Type B pancreatic cell (in vitro differentiated cells): Measurements from ENCODE around the gene NCAM1. TPM values are rescaled to one million over a fixed set of nuclear protein-coding genes. Genes with fewer than 3 reads are reported as not detected.

Experiments
- DNase-seq: peaks from one replicate; pipeline ENCODE4 v3.0.0; 2021; ENCODE audit warnings: mixed read lengths; ENCODE audit not compliant: unreplicated experiment; ENCODE audit errors: extremely low spot score
- H3K27ac Mint-ChIP-seq: 2 replicates; pipeline ENCODE4 v1.8.0; 2021; ENCODE audit warnings: mild to moderate bottlenecking, mixed read lengths
- H3K27me3 Mint-ChIP-seq: 2 replicates; pipeline ENCODE4 v1.8.0; 2021; ENCODE audit warnings: mixed read lengths
- H3K36me3 Mint-ChIP-seq: 2 replicates; pipeline ENCODE4 v1.8.0; 2021; ENCODE audit warnings: mixed read lengths
- H3K4me1 Mint-ChIP-seq: one replicate; pipeline ENCODE4 v1.8.0; 2021; ENCODE audit warnings: mixed read lengths; ENCODE audit not compliant: unreplicated experiment
- H3K4me3 Mint-ChIP-seq: 2 replicates; pipeline ENCODE4 v1.8.0; 2021; ENCODE audit warnings: mild to moderate bottlenecking, mixed read lengths
- H3K9me3 Mint-ChIP-seq: 2 replicates; pipeline ENCODE4 v1.8.0; 2021; ENCODE audit warnings: mixed read lengths
- CTCF ChIP-seq: fragments of 200-600 bp; sonication (generic); conservative IDR thresholded peaks from 2 replicates; pipeline ENCODE4 v1.5.0; 2021; ENCODE audit warnings: antibody characterized with exemption, mild to moderate bottlenecking
- total RNA-seq: library from RNA; stranded (reverse); gene quantifications from 2 replicates; pipeline ENCODE4 v1.2.1, GENCODE V29; 2021; ENCODE audit warnings: low replicate concordance

NCAM1 gene
- total RNA-seq, 1 donor from 2014 or later = 106 TPM

DNA sequence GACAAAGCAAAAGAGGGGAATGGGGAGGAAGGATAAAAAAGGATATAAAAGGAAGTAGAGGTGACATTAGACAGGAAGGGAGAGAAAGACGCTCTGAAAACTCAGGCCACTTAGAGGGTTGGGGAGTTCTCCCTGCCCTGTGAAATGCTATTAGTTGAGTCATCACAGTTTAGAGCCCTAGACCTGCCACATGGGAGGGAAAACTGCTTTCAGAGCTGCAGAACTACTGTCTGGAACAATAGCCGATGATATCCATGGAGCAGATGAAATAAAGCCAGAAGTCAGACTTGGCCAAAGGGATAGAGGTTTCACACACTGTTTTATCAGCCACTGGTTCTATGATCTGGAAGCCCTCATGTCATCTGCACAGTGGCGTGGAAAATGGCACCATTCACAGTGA is 157.9 kb downstream of the NCAM1 start:
- peaks cover 9% of the 10 kb centered on the region for H3K27me3 Mint-ChIP-seq
- no peak overlapping the region for H3K27ac Mint-ChIP-seq
- TF ChIP-seq CTCF = no peak
- H3K4me3 Mint-ChIP-seq = no peak overlapping the region
- DNase-seq = no peak
- no peaks in the 10 kb centered on the region for H3K9me3 Mint-ChIP-seq
- peaks cover 22% of the 10 kb centered on the region for H3K4me1 Mint-ChIP-seq
- no peaks in the 10 kb centered on the region for H3K36me3 Mint-ChIP-seq

GRCh38 chr11:113119966-113120736 is 158.9 kb downstream of the NCAM1 start:
- H3K9me3 Mint-ChIP-seq = no peaks in the 10 kb centered on the region
- no peak for TF ChIP-seq CTCF
- DNase-seq = no peak
- H3K4me1 Mint-ChIP-seq = peaks cover 17% of the 10 kb centered on the region
- peaks cover 6% of the 10 kb centered on the region for H3K27me3 Mint-ChIP-seq
- H3K27ac Mint-ChIP-seq = no peak overlapping the region
- no peaks in the 10 kb centered on the region for H3K36me3 Mint-ChIP-seq
- no peak overlapping the region for H3K4me3 Mint-ChIP-seq

- TF ChIP-seq CTCF = no peak
- Mint-ChIP-seq H3K4me1 (peaks cover 22% of the 10 kb centered on the region), H3K27me3 (peaks cover 6% of the 10 kb centered on the region), H3K4me3 (no peak overlapping the region), H3K36me3 (no peaks in the 10 kb centered on the region), H3K9me3 (no peaks in the 10 kb centered on the region), H3K27ac (no peak overlapping the region)
- DNase-seq = no peak
Measured at GRCh38 chr11:113121746-113122145, 160.5 kb downstream of the NCAM1 start.

- peaks cover 5% of the 10 kb centered on the region for H3K27me3 Mint-ChIP-seq
- no peak overlapping the region for H3K27ac Mint-ChIP-seq
Measured at GRCh38 chr11:113124006-113124405, 162.8 kb downstream of the NCAM1 start.

GRCh38 chr11:113124578-113124977 is 163.4 kb downstream of the NCAM1 start:
- H3K9me3 Mint-ChIP-seq = no peaks in the 10 kb centered on the region
- H3K27me3 Mint-ChIP-seq = peaks cover 3% of the 10 kb centered on the region
- TF ChIP-seq CTCF = no peak
- peaks cover 20% of the 10 kb centered on the region for H3K4me1 Mint-ChIP-seq
- H3K27ac Mint-ChIP-seq = no peak overlapping the region
- DNase-seq = no peak
- no peaks in the 10 kb centered on the region for H3K36me3 Mint-ChIP-seq
- no peak overlapping the region for H3K4me3 Mint-ChIP-seq

More at GRCh38 chr11:113124006-113124405, 162.8 kb downstream of the NCAM1 start:
- DNase-seq = no peak
- Mint-ChIP-seq H3K36me3 (no peaks in the 10 kb centered on the region), H3K4me1 (peaks cover 23% of the 10 kb centered on the region), H3K9me3 (no peaks in the 10 kb centered on the region), H3K4me3 (no peak overlapping the region)
- no peak for TF ChIP-seq CTCF
